Glutamatergic neuron (in vitro differentiated cells): ENCODE results near the gene GLTP. TPM values are rescaled to one million over a fixed set of nuclear protein-coding genes. Genes with fewer than 3 reads are reported as not detected.

ENCODE experiments used
- DNase-seq: peaks from one replicate; pipeline ENCODE4 v3.0.0; 2022
- H3K27ac Mint-ChIP-seq: one replicate; pipeline ENCODE4 v1.8.0; 2020; ENCODE audit warnings: mild to moderate bottlenecking, mixed read lengths, inconsistent platforms; ENCODE audit not compliant: unreplicated experiment
- H3K27me3 Mint-ChIP-seq: one replicate; pipeline ENCODE4 v1.8.0; 2020; ENCODE audit warnings: mild to moderate bottlenecking, moderate library complexity, mixed read lengths, inconsistent platforms; ENCODE audit not compliant: unreplicated experiment
- H3K36me3 Mint-ChIP-seq: one replicate; pipeline ENCODE4 v1.8.0; 2020; ENCODE audit warnings: mild to moderate bottlenecking, mixed read lengths, inconsistent platforms; ENCODE audit not compliant: unreplicated experiment
- H3K4me1 Mint-ChIP-seq: one replicate; pipeline ENCODE4 v1.8.0; 2020; ENCODE audit warnings: mild to moderate bottlenecking, low read depth, mixed read lengths, inconsistent platforms; ENCODE audit not compliant: unreplicated experiment
- H3K4me3 Mint-ChIP-seq: one replicate; pipeline ENCODE4 v1.8.0; 2020; ENCODE audit warnings: mild to moderate bottlenecking, mixed read lengths, inconsistent platforms; ENCODE audit not compliant: unreplicated experiment
- H3K9me3 Mint-ChIP-seq: one replicate; pipeline ENCODE4 v1.8.0; 2020; ENCODE audit warnings: mild to moderate bottlenecking, moderate library complexity, mixed read lengths, inconsistent platforms; ENCODE audit not compliant: unreplicated experiment
- total RNA-seq: library from RNA; stranded (reverse); fragmentation: NEBNext Ultra II Directional; extraction: Animal tissue kit (Norgen Biotek cat#: 25700); gene quantifications from one replicate; pipeline ENCODE4 v1.2.1, GENCODE V29; 2021; ENCODE audit not compliant: unreplicated experiment
- TF ChIP-seq, protein P1 (sequence below): fragments of 200-600 bp; sonication (generic); IDR thresholded peaks from one replicate; pipeline ENCODE4 v1.5.0; 2021; ENCODE audit not compliant: partially characterized antibody, unreplicated experiment

The GLTP gene
- total RNA-seq, 1 donor from 2014 or later = 22.6 TPM

DNA sequence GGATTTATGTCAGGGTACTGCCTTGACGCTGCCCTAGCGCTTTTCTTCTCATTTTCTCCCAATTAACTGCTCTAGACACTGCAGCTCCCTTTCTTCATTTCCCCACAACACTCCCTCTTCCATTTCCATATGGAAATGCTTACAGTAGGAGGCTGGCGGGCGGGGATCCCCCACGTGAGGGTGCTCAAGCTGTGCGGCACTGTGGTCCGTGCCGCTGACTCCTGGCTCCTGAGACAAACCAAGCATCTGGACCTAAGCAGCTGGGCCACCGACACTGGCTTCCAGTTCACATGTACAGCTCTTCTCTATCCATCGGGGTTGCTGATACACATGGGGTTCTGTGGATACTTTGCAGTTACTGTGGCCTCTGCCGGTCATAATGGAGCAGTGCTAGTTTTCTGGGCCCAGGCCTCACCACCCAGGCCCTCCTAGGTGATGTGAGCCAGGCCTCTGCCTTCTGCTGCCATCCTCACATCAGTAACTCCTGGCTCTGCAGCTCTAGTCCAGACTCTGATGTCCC lies 40.0 kb upstream of the GLTP start:
- peaks cover 8% of the 10 kb centered on the region for H3K9me3 Mint-ChIP-seq
- TF ChIP-seq, protein P1, sequence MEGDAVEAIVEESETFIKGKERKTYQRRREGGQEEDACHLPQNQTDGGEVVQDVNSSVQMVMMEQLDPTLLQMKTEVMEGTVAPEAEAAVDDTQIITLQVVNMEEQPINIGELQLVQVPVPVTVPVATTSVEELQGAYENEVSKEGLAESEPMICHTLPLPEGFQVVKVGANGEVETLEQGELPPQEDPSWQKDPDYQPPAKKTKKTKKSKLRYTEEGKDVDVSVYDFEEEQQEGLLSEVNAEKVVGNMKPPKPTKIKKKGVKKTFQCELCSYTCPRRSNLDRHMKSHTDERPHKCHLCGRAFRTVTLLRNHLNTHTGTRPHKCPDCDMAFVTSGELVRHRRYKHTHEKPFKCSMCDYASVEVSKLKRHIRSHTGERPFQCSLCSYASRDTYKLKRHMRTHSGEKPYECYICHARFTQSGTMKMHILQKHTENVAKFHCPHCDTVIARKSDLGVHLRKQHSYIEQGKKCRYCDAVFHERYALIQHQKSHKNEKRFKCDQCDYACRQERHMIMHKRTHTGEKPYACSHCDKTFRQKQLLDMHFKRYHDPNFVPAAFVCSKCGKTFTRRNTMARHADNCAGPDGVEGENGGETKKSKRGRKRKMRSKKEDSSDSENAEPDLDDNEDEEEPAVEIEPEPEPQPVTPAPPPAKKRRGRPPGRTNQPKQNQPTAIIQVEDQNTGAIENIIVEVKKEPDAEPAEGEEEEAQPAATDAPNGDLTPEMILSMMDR = no peak
- peak; percentile 40 for DNase-seq
- peak overlapping the region; percentile 91 for H3K27ac Mint-ChIP-seq
- H3K4me3 Mint-ChIP-seq = peak overlapping the region; percentile 8
- H3K27me3 Mint-ChIP-seq = peaks cover 7% of the 10 kb centered on the region
- peaks cover 23% of the 10 kb centered on the region for H3K4me1 Mint-ChIP-seq
- no peaks in the 10 kb centered on the region for H3K36me3 Mint-ChIP-seq

DNA sequence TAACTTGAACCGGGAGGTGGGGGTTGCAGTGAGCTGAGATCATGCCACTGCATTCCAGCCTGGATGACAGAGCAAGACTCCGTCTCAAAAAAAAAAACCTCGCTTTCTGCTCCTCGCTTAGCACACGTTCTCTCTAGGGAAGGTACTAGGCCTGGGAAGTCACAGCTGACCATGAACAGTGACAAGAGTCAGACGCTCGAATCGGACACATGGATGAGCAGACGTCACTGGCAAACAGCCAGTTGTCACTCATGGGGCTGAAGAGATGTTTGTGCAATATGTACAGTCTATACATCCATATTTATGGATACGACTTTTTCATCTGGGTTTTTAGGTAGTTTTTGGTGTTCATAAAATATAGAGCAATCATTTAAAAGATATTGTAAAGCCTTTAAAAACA lies 39.1 kb upstream of the GLTP start:
- peaks cover 18% of the 10 kb centered on the region for H3K4me1 Mint-ChIP-seq
- H3K9me3 Mint-ChIP-seq = peaks cover 5% of the 10 kb centered on the region
- peaks cover 3% of the 10 kb centered on the region for H3K27me3 Mint-ChIP-seq
- DNase-seq = peak; percentile 41
- H3K27ac Mint-ChIP-seq = peak overlapping the region; percentile 91
- no peaks in the 10 kb centered on the region for H3K36me3 Mint-ChIP-seq
- TF ChIP-seq, protein P1 = no peak
- peak overlapping the region; percentile 24 for H3K4me3 Mint-ChIP-seq

DNA sequence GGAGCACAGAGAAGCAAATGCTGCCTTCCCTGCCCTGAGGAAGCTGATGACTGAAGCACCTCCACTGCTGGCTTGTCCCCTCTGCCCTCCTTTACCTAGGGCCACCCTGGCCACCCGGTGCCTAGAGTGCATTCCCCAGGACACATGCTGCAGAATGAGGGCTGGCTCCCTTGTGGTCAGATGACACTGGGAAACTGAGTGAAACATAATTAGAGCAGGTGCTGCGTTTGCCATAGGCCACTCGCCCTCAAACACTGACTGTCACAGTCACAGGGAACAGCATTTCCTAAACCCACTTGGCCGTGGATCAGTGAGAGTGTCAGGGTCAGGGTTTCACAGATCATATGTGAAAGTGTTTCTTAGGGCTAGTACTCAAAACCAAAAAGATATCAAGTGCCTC lies 35.7 kb upstream of the GLTP start:
- H3K27me3 Mint-ChIP-seq = peaks cover 3% of the 10 kb centered on the region
- H3K36me3 Mint-ChIP-seq = no peaks in the 10 kb centered on the region
- H3K4me3 Mint-ChIP-seq = no peak overlapping the region
- DNase-seq = no peak
- TF ChIP-seq, protein P1 = no peak
- H3K4me1 Mint-ChIP-seq = peaks cover 25% of the 10 kb centered on the region
- no peak overlapping the region for H3K27ac Mint-ChIP-seq
- peaks cover 5% of the 10 kb centered on the region for H3K9me3 Mint-ChIP-seq

DNA sequence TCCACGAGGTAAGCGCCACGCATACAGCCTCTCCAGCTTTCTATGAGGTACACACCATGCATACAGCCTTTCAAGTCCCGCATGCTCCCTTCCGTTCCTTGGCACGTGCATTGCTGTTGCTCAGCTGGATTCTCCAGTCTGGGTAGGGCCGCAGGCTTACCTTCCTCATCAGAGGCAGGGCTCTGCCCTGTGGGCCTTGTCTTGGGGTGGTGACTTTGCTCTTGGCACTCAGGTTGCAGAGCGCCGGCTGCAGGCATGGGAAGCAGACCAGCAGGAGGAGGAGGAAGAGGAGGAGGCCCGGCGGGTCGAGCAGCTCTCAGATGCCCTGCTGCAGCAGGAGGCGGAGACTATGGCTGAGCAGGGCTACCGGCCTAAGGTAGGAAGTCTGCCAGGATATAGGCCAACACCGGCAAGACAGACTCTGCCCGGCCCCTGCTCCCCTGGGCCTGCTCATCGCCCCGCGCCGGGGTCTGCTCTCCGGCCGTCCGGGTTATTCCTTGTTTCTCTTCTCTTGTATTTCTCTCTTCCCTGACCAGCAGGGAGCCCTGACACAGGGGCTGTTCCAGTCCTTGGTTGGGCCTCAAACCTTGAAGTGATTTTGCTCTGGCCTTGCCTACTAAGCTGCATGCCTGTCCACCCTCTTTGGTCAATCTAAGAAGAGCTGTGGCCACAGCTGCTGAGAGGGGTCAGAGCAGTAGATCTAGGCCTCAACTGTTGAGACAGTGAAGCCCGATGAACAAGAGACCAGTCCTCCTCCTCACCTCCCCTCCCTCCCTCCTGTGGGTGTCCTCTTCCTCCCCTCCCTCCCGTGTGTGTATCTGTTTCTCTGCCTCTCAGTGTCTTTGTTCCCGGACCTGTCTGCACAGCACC lies 35.1 kb upstream of the GLTP start:
- TF ChIP-seq, protein P1 = no peak
- H3K9me3 Mint-ChIP-seq = peaks cover 5% of the 10 kb centered on the region
- DNase-seq = no peak
- H3K27me3 Mint-ChIP-seq = peaks cover 3% of the 10 kb centered on the region
- H3K4me3 Mint-ChIP-seq = no peak overlapping the region
- H3K4me1 Mint-ChIP-seq = peaks cover 19% of the 10 kb centered on the region
- no peak overlapping the region for H3K27ac Mint-ChIP-seq
- H3K36me3 Mint-ChIP-seq = no peaks in the 10 kb centered on the region

DNA sequence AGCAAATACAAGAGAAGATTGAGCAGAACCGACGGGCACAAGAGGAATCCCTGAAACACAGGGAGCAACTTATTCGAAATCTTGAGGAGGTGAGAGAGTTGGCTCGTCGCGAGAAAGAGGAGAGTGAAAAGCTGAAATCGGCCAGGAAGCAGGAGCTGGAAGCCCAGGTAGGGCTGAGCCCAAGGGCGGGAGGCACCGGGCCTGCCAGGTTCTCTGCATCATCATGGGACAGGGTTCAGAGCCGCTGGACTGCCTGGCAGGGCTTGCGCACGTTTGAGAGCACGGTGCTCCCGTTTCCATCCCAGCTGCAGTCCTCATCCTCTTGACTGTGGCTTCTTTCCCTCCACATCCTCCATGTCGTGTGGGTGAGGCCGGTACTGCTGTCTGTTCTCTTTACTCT lies 34.1 kb upstream of the GLTP start:
- no peaks in the 10 kb centered on the region for H3K36me3 Mint-ChIP-seq
- peaks cover 11% of the 10 kb centered on the region for H3K4me1 Mint-ChIP-seq
- peaks cover 3% of the 10 kb centered on the region for H3K9me3 Mint-ChIP-seq
- no peak for DNase-seq
- H3K4me3 Mint-ChIP-seq = no peak overlapping the region
- peaks cover 2% of the 10 kb centered on the region for H3K27me3 Mint-ChIP-seq
- H3K27ac Mint-ChIP-seq = no peak overlapping the region
- TF ChIP-seq, protein P1 = no peak
